NT2/D1 (cell line): Measurements from ENCODE around the gene CAMTA1.

Experiments
- SUZ12 ChIP-seq: IDR thresholded peaks from 2 replicates; pipeline ENCODE4 v1.6.1; 2011; ENCODE audit not compliant: insufficient read length, insufficient read depth; ENCODE audit errors: extremely low read depth
- ZNF274 ChIP-seq: IDR thresholded peaks from 2 replicates; pipeline ENCODE4 v1.6.1; 2011; ENCODE audit warnings: mild to moderate bottlenecking, low read depth, low read length

GRCh38 chr1:6784560-6785317 lies 515 bp upstream of the CAMTA1 start:
- TF ChIP-seq SUZ12 (no peak), ZNF274 (no peak)
